K562 (cell line): Measurements from ENCODE around the gene DNAJC13. TPM values are rescaled to one million over a fixed set of nuclear protein-coding genes. Genes with fewer than 3 reads are reported as not detected.
A peak's percentile ranks its signal among the peaks of the same experiment; 100 is the strongest.

Experiments
- BCOR ChIP-seq: fragments of 450-650 bp; IDR thresholded peaks from 2 replicates; pipeline ENCODE4 v1.6.1; 2016
- HDAC2 ChIP-seq: fragments of 450-650 bp; IDR thresholded peaks from 2 replicates; pipeline ENCODE4 v1.6.1; 2016; ENCODE audit warnings: mild to moderate bottlenecking
- STAG1 ChIP-seq: sonication (generic); formaldehyde crosslinking; IDR thresholded peaks from 2 replicates; pipeline ENCODE4 v1.5.0; 2020; ENCODE audit warnings: missing genetic modification reagents, borderline replicate concordance
- ZNF431 ChIP-seq: sonication (generic); formaldehyde crosslinking; IDR thresholded peaks from 2 replicates; pipeline ENCODE4 v1.8.0; 2022; ENCODE audit warnings: mild to moderate bottlenecking, missing genetic modification reagents
- polyA plus RNA-seq, 8 experiments: library from polyadenylated mRNA; depleted of rRNA in 4 of 8; stranded (reverse) in 5 of 8; unstranded in 3 of 8; fragments of >200 nt; fragmentation: Nextera tagmentation in 2 of 8; fragmentation: Illumina TruSeq in 1 of 8; extraction: Ambion mirVana in 2 of 8; extraction: Trizol in 1 of 8; gene quantifications; 2 replicates each; pipeline versions ENCODE4 v1.2.1 to v1.2.3, GENCODE V29; 2011 to 2014; ENCODE audit warnings: inconsistent platforms in 1 of 8, missing spikeins in 1 of 8
- total RNA-seq, 7 experiments: library from RNA; depleted of rRNA in 6 of 7; stranded (reverse); fragments of >200 nt in 6 of 7; fragmentation: Illumina TruSeq in 2 of 7; extraction: Trizol in 2 of 7; gene quantifications; 2 replicates each; pipeline versions ENCODE4 v1.2.1 to v1.2.3, GENCODE V29; 2011 to 2021; ENCODE audit warnings: low replicate concordance in 1 of 7
- TF ChIP-seq, protein P1 (sequence below), 3 experiments: IDR thresholded peaks in 2 of 3; conservative IDR thresholded peaks in 1 of 3; 2 replicates each; pipeline ENCODE4 v1.5.1; 2011 to 2012; ENCODE audit warnings: low read length in 3 of 3, mild to moderate bottlenecking in 3 of 3, control low read depth in 2 of 3, improper control_type of control experiment in 1 of 3, inconsistent platforms in 1 of 3, low read depth in 1 of 3, mixed read lengths in 1 of 3, moderate library complexity in 1 of 3; ENCODE audit not compliant: insufficient read depth in 2 of 3
- TF ChIP-seq, protein P2 (sequence below), 2 experiments: fragments of 450-650 bp; formaldehyde crosslinking in 1 of 2; IDR thresholded peaks; 2 replicates each; pipeline versions ENCODE4 v1.4.0 to v1.6.1; 2014 to 2020; ENCODE audit warnings: mild to moderate bottlenecking in 2 of 2, borderline replicate concordance in 1 of 2, low read depth in 1 of 2
- TF ChIP-seq, protein P3 (sequence below): fragments of 450-650 bp; IDR thresholded peaks from 2 replicates; pipeline ENCODE4 v1.6.1; 2016; ENCODE audit warnings: low read depth

DNAJC13 gene
- total and polyA plus RNA-seq, 9 of the 15 experiments (the other 6 are each of a cell fraction or from before 2014, with no cell fraction given) = 2.9 to 17.1 (median 10.2) TPM

DNA sequence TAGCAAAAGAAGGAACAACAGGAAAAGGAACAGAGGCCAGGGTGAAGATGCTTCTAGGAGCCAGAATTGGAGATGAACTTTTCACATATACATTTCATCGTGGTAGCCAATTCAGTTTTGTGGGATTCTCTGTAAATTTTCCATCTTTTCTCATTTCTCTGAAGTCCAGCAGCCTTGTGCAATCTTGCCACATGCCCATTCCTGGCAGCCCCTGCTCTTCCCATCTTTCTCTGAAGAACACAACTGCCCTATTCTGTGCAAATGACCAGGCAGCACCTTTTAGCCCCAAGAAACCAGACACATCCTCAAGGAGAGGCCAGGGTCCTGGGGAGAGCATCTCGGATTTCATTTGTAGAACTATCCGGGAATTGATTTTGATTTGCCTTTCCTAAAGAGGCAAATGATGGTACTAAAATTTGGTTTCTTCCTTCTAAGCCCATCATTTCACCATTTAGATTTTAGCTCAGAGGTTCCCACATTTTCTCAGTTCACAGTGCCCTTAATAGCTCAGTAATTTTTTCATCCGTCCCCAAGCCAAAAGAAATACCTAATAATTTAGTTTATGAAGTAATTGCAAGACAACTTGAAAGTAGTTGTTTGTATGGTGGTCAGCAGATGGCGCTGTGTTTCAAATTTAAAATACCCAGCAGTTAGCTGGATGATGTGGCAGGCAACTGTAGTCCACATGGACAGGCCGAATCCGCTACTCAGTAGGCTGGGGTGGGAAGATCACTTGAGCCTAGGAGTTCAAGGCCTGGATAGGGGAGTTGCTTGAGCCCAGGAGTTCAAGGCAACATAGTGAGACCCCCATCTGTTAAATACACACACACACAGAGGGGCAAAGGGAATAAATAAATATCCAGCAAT, 118.5 kb downstream of the DNAJC13 start (continued):
- TF ChIP-seq, protein P1, sequence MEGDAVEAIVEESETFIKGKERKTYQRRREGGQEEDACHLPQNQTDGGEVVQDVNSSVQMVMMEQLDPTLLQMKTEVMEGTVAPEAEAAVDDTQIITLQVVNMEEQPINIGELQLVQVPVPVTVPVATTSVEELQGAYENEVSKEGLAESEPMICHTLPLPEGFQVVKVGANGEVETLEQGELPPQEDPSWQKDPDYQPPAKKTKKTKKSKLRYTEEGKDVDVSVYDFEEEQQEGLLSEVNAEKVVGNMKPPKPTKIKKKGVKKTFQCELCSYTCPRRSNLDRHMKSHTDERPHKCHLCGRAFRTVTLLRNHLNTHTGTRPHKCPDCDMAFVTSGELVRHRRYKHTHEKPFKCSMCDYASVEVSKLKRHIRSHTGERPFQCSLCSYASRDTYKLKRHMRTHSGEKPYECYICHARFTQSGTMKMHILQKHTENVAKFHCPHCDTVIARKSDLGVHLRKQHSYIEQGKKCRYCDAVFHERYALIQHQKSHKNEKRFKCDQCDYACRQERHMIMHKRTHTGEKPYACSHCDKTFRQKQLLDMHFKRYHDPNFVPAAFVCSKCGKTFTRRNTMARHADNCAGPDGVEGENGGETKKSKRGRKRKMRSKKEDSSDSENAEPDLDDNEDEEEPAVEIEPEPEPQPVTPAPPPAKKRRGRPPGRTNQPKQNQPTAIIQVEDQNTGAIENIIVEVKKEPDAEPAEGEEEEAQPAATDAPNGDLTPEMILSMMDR (IDR thresholded peaks at IDR 0.05 in 2 of 3, conservative IDR thresholded peaks at IDR 0.05 in 1 of 3; ENCODE audit: insufficient read depth in 2 of 3, low read depth in 1 of 3, low read length in 3 of 3) = peak; percentile 51 to 66 (median 54)
- TF ChIP-seq, protein P2, sequence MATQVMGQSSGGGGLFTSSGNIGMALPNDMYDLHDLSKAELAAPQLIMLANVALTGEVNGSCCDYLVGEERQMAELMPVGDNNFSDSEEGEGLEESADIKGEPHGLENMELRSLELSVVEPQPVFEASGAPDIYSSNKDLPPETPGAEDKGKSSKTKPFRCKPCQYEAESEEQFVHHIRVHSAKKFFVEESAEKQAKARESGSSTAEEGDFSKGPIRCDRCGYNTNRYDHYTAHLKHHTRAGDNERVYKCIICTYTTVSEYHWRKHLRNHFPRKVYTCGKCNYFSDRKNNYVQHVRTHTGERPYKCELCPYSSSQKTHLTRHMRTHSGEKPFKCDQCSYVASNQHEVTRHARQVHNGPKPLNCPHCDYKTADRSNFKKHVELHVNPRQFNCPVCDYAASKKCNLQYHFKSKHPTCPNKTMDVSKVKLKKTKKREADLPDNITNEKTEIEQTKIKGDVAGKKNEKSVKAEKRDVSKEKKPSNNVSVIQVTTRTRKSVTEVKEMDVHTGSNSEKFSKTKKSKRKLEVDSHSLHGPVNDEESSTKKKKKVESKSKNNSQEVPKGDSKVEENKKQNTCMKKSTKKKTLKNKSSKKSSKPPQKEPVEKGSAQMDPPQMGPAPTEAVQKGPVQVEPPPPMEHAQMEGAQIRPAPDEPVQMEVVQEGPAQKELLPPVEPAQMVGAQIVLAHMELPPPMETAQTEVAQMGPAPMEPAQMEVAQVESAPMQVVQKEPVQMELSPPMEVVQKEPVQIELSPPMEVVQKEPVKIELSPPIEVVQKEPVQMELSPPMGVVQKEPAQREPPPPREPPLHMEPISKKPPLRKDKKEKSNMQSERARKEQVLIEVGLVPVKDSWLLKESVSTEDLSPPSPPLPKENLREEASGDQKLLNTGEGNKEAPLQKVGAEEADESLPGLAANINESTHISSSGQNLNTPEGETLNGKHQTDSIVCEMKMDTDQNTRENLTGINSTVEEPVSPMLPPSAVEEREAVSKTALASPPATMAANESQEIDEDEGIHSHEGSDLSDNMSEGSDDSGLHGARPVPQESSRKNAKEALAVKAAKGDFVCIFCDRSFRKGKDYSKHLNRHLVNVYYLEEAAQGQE (IDR thresholded peaks at IDR 0.05; ENCODE audit: borderline replicate concordance) = peak; percentile 39; the same call in 1 of the 2 replicates
- TF ChIP-seq, protein P2 (CRISPR knock-in tag; IDR thresholded peaks at IDR 0.05; ENCODE audit: low read depth) = no peak
- TF ChIP-seq ZNF431 (CRISPR knock-in tag) (no peak), STAG1 (CRISPR knock-in tag) (0 out of 2 replicates have a peak, but pooled peaks have one; percentile 11), HDAC2 (no peak), BCOR (no peak)
- TF ChIP-seq, protein P3, sequence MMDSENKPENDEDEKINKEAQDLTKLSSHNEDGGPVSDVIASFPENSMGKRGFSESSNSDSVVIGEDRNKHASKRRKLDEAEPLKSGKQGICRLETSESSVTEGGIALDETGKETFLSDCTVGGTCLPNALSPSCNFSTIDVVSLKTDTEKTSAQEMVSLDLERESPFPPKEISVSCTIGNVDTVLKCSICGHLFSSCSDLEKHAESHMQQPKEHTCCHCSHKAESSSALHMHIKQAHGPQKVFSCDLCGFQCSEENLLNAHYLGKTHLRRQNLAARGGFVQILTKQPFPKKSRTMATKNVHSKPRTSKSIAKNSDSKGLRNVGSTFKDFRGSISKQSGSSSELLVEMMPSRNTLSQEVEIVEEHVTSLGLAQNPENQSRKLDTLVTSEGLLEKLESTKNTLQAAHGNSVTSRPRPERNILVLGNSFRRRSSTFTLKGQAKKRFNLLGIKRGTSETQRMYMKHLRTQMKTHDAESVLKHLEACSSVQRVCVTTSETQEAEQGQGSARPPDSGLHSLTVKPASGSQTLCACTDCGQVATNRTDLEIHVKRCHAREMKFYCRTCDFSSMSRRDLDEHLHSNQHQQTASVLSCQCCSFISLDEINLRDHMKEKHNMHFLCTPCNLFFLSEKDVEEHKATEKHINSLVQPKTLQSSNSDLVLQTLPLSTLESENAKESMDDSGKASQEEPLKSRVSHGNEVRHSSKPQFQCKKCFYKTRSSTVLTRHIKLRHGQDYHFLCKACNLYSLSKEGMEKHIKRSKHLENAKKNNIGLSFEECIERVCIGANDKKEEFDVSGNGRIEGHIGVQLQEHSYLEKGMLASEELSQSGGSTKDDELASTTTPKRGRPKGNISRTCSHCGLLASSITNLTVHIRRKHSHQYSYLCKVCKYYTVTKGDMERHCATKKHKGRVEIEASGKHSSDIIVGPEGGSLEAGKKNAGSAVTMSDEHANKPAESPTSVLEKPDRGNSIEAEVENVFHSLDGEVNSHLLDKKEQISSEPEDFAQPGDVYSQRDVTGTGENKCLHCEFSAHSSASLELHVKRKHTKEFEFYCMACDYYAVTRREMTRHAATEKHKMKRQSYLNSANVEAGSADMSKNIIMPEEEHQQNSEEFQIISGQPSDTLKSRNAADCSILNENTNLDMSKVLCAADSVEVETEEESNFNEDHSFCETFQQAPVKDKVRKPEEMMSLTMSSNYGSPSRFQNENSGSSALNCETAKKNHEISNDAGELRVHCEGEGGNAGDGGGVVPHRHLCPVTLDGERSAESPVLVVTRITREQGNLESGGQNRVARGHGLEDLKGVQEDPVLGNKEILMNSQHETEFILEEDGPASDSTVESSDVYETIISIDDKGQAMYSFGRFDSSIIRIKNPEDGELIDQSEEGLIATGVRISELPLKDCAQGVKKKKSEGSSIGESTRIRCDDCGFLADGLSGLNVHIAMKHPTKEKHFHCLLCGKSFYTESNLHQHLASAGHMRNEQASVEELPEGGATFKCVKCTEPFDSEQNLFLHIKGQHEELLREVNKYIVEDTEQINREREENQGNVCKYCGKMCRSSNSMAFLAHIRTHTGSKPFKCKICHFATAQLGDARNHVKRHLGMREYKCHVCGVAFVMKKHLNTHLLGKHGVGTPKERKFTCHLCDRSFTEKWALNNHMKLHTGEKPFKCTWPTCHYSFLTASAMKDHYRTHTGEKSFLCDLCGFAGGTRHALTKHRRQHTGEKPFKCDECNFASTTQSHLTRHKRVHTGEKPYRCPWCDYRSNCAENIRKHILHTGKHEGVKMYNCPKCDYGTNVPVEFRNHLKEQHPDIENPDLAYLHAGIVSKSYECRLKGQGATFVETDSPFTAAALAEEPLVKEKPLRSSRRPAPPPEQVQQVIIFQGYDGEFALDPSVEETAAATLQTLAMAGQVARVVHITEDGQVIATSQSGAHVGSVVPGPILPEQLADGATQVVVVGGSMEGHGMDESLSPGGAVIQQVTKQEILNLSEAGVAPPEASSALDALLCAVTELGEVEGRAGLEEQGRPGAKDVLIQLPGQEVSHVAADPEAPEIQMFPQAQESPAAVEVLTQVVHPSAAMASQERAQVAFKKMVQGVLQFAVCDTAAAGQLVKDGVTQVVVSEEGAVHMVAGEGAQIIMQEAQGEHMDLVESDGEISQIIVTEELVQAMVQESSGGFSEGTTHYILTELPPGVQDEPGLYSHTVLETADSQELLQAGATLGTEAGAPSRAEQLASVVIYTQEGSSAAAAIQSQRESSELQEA = no peak
